ENCODE results near the gene HS3ST5.
"Not testable (repeated sequence)": the region's sequence is repeated elsewhere in the genome, so short reads cannot be mapped to it uniquely, and the experiment has no call there.

HS3ST5 gene

GRCh38 chr6:114315831-114316595 is 26.8 kb downstream of the HS3ST5 start:
- DNase-seq (ENCODE audit: low read depth) = no peak
- no peak overlapping the region for H3K4me3 ChIP-seq (ENCODE audit: low read depth, low read length)
- no peak for TF ChIP-seq CTCF (IDR thresholded peaks at IDR 0.05; ENCODE audit: control insufficient read depth, extremely low read depth, insufficient read depth)

GRCh38 chr6:114313816-114314215 is 29.0 kb downstream of the HS3ST5 start:
- DNase-seq (ENCODE audit: low read depth); H3K4me3 ChIP-seq (ENCODE audit: low read depth, low read length): not testable (repeated sequence)

- no peak overlapping the region for H3K4me3 ChIP-seq (ENCODE audit: low read depth, low read length)
- DNase-seq (ENCODE audit: low read depth) = no peak
- no peak for TF ChIP-seq CTCF (IDR thresholded peaks at IDR 0.05; ENCODE audit: control insufficient read depth, extremely low read depth, insufficient read depth)
Measured at GRCh38 chr6:114312931-114313330, 29.9 kb downstream of the HS3ST5 start.

GRCh38 chr6:114310053-114310452 is 32.8 kb downstream of the HS3ST5 start:
- no peak for TF ChIP-seq CTCF (IDR thresholded peaks at IDR 0.05; ENCODE audit: control insufficient read depth, extremely low read depth, insufficient read depth)
- no peak overlapping the region for H3K4me3 ChIP-seq (ENCODE audit: low read depth, low read length)
- no peak for DNase-seq (ENCODE audit: low read depth)

- peak; percentile 11 for DNase-seq (ENCODE audit: low read depth)
- TF ChIP-seq CTCF (IDR thresholded peaks at IDR 0.05; ENCODE audit: control insufficient read depth, extremely low read depth, insufficient read depth) = peak; percentile 42
- H3K4me3 ChIP-seq (ENCODE audit: low read depth, low read length) = no peak overlapping the region
Measured at GRCh38 chr6:114304304-114304887, 38.4 kb downstream of the HS3ST5 start.

GRCh38 chr6:114301596-114302219 is 41.1 kb downstream of the HS3ST5 start:
- no peak overlapping the region for H3K4me3 ChIP-seq (ENCODE audit: low read depth, low read length)
- no peak for TF ChIP-seq CTCF (IDR thresholded peaks at IDR 0.05; ENCODE audit: control insufficient read depth, extremely low read depth, insufficient read depth)
- DNase-seq (ENCODE audit: low read depth) = peak; percentile 6

GRCh38 chr6:114297135-114297534 is 45.7 kb downstream of the HS3ST5 start:
- H3K4me3 ChIP-seq (ENCODE audit: low read depth, low read length) = no peak overlapping the region
- no peak for TF ChIP-seq CTCF (IDR thresholded peaks at IDR 0.05; ENCODE audit: control insufficient read depth, extremely low read depth, insufficient read depth)

More at GRCh38 chr6:114297135-114297534, 45.7 kb downstream of the HS3ST5 start:
- no peak for DNase-seq (ENCODE audit: low read depth)

All from LNCaP clone FGC (cell line).